ENCODE data around the gene TANGO2.

Gene TANGO2

DNA sequence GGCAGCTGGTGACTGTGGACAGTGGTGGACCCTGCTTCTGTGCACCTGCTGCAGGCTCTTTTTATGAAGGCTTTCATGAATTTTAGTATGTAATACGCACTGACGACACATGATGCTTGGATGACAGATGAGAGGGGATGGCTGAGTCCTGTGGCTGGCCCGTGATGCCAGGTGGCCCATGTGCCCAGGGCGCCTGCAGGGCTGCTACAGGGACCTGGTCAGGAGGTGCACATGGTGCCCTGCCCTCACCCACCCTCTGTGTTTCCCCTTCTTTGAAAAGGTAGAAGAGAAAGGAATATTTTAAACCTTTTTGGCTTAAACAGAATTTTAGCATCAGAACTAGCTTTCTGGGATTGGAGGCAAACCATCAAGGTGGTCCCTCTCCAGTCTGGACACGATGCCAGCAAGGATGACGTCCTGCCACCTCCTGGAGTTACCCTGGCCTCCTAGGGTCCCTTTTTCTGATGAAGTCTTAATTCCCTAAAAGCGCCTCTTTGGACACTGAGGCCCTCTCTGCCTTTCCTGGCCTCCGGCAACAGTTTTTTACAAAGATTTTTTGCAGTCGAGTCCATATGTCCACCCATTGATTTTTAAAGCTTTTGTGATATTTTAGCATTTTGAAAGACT lies 89.6 kb downstream of the TANGO2 start:
- no peak for DNase-seq

DNA sequence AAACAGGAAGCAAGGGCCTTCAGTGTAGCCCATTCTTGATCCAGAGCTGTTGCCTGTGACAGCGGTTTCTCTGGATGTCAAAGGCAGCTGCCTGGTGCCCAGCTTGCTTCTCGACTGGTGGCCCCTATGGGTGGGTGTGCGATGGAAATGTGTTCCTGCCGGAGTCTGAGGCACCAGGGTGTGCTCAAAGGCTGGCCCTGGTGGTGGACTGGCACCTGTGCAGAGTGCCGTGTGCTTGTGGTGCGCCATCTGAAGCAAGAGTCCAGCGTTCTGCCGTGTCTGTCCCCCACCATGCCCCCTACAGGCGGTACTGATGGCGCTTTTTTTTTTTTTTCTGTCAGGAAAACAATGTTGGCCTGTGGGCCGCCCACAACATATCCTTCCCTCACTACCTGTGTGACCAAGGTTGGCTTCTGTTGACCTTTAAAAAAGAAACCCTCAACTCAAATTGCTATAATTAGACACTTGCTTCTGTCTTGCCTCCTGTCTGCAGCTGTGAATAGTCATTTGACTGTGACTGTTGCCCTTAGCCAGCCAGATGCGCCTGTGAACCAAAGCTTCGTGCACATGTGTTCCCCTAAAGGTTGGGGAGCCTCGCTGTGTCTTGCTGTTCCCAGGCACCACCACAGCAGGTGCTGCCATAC lies 90.3 kb downstream of the TANGO2 start:
- DNase-seq = peak; percentile 36 to 45

DNA sequence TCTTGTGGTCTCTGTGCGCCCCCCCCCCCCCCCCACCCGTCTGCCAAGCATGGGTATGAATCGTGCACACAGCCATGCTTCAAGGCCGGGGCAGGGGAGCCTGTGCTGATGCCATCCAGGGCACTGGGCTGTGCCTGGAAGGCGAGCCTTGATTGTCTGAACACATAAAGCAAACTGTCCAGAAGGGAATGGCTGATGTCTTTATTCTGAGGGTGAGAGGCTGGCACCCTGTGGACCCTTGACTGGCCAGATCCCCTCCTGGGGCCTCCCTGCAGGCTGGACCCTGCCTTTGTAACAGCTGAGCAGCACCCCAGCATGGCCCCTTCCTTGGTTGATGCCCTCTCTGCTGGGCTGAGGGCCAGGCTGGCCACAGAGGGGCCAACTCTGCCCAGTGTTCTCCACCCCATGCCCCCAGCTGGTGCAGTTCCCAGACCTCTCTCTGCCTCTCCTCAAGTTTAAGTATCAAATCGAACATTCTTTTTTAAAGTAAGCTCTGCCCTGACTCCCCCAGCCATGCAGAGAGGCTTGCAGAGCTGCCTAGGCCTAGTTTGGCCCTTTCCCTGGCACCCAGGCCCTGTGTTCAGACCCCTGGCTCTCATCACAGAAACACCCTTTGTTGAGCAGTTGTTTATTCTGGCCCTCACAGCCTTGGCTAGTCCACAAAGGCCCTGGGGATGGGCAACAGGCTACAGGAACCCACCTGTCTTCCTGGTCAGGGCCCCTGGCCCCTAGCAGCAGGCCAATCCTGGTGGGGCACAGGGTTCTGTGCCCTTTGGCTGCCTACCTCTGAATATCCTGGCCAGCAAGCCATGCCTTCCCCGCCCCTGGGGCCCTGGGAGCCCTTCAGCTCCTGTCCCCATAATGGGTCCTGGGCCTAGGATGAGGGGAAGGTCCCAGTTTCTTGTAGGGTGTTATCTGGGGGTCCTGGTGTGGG lies 91.0 kb downstream of the TANGO2 start:
- DNase-seq = no peak

DNA sequence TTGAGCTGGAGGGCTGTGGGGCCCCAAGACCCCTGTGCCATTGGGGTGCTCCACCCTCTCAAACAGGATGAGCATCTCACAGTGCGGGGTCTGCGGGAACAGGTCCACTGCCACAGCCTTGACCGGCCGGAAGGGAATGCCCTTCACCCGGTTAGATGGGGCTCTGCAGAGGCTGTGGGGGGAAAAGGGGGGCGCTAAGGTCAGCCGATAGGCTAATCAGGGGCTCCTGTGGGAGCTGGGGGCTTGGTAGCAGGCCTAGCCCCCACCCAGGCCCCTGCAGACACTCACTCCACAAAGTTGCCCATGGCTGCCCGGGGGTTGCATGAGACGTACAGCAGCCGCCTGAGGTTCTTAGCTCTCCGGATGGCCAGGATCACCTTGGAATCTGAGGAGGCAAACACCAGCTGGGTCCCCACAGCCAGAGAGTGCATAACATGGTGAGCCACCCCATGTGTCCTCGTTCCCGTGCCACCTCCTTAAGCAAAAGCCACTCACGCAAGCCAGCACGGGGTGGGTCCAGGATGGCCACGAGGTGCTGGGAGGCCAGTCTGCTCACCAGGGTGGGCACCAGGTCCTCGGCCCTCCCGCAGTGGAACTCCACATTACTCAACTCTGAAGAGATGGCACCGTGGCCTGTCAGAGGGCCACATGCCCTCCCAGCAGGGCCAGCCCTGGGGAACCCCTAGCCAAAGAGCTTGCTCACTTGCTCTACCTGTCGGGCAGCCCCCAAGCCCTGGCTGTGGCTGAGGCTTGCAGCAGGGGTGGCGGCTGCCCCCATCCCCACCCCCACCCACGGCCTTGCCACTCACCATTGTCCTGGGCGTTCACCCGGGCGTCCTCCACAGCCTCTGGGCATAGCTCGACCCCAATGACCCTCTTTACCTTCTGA lies 92.0 kb downstream of the TANGO2 start:
- DNase-seq = no peak

DNA sequence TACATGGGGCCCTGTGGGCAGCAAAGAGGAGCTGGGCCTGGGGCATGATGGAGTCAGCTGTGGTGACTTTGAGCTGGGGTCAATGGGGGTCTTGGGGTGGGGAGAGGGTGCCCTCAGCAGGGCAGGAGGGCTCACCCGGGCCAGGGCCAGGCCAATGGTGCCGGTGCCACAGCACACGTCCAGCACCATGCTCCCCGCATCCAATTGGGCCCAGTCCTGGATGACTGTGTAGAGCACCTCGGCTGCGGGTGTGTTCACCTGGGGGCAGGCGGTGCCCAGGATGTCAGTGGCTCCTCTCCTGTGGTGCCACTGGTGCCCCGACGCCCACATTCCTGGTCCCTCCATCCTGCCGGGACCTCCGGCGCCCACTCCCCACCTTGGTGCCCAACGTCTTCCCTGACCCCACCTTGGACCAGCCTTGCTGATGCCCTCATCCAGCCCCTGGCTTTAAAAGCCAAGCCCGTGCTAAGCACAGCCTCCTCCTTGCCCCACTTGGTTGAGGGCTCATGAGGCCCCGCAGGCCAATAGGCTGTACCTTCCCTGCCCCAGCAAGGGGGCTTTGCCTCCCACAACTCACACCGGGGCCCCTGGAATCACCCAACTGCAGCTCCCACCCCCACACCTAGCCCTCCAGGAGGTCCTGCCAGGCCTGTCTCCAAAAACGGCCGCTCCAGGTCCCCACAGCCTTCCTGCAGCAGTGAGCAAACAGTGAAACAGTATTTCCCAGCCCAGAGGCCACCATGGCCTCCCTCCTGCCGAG lies 92.8 kb downstream of the TANGO2 start:
- DNase-seq = no peak

DNA sequence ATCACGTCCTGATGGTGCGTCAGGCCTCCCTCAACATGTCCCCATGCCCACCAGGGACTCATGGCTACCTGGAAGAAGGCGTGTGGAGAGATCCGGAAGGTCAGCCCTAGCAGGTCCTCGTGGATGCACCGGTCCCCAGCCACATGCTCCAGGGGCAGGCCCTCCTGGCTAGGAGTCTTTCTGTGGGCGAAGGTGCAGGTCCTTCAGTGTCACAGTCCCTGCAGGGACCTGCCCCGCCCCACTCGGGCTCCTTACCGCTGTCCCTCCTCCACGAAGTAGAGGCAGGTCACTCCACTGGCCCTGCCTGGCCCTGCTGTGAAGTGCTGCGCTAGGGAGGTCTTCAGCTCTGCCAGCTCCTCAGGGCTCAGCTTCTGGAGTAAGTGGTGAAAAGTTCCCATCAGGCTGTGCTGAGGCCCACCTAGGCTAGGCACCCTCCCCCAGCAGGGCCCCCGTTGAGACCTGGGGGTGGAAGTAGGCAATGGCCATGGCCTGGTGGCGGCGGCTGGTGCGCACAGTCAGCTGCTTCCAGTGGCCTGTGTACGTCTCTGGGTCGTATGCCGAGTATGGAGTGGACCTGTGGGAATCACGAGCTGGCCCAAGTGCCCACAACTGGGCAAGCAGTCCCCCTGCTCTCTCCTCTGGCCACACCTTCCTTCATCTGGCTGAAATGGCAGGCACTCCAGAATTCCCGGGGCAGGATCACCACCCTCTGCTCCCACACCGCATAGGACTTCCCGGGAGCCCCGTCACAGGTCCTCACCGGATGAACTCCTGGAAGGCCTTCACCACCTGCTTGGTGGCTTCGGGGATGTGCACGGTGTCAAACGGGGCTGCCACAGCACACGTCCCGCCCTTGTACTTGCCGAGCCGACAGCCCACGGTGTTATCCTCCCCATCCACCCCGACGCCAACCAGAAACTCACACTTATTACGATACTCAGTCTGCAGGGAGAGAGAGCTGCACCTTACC lies 93.9 kb downstream of the TANGO2 start:
- DNase-seq = no peak

DNA sequence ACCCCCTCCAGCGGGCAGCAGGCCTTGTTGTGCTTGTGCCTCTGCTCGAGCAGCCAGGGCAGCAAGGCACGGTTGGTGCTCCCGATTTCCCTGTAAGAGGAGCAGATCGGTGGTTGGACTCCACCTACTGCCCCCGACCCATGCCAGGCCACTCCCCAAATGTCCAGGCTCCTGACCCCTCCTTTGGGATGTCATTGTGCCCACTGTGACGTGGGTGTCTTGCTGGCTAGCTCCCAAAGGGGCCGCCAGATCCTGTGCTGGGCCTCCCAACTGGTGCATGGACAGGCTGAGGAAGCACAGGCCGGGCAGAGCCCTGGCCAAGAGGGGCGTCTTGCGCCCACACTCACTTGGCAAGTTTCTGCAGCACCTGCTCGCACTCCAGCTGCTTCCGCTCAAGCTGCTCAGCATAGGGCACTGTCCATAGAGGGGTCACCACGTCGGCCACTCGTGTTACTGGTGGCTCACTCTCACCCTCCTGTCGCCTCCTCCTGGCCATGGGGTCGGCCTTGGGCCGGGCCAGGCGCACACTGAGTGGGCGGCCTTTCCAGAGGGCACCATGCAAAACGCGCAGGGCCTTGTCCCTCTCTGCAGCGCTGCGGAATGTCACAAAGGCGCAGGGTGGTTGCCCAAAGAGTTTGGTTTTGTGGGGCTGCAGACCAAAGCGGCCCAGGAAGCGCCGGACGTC lies 94.9 kb downstream of the TANGO2 start, which contains the start of gene RANBP1:
Gene RANBP1, plus strand, starts transcription at position 414 of the 685 bp plus-strand sequence. Its CDS starts 81 bp downstream, at position 495.
- DNase-seq = peak in 1 of 2 experiments; percentile 14

DNA sequence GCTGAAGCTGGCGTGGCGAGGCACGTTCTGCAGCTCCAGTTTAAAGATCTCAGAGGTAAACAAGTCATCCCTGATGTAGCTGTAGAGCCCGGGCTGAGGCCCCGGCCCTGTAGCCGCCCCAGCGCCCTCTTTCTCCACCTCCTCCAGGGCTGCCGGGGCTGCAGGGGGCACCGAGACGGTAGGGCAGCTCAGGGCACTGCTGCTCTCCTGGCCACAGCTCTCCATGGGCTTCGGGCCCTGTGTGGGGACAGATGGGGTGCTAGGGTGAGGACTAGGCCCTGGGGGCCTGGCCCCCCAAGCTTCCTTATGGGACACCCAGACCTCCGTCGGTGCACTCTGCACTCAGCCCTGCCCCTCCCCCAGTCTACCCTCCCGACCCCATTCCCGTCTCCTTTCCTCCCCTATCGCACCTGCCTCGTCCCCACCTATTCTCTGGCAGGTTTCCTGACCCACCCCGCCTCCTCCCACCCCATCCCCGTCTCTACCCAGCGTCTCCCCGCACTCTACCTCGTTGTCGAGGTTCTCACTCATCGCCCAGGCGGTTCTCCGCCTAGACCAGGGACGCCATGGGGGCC lies 95.6 kb downstream of the TANGO2 start:
- DNase-seq = no peak
